GM08714 (cell line): ENCODE results near the gene KRT10.

Source experiments
- H3K4me3 ChIP-seq: fragments of 200-500 bp; sonication (Bioruptor generic); 2 replicates; pipeline ENCODE4 v1.5.1; 2014; ENCODE audit warnings: mild to moderate bottlenecking, low read length, inconsistent platforms
- ZNF274 ChIP-seq: IDR thresholded peaks from 2 replicates; pipeline ENCODE4 v1.6.1; 2012; ENCODE audit warnings: mild to moderate bottlenecking, low read depth, low read length

Gene KRT10

GRCh38 chr17:40848583-40849235 lies 26.3 kb upstream of the KRT10 start:
- no peak for TF ChIP-seq ZNF274
- H3K4me3 ChIP-seq = no peak overlapping the region

GRCh38 chr17:40846515-40847144 lies 24.2 kb upstream of the KRT10 start:
- no peak overlapping the region for H3K4me3 ChIP-seq
- no peak for TF ChIP-seq ZNF274

DNA sequence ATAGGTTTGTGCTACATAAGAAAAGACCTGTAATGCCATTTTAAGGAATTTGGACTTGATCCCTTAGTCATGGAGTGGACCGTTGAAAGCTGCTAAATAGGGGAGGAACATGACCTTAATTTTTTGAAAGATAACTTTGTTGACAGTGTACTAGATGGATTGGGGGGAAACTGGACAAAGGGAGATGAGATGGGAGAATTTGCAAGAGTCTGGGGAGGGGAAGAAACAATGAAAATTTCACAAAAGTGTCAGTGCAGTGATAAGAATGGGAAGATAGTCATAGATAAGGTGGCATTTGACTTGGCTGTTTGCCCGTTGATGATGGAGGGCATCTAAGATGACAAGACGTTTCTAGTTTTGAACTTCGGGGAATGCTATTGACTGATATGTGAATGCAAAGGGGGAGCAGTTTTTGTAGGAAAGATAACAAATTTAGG lies 22.3 kb upstream of the KRT10 start:
- no peak for TF ChIP-seq ZNF274
- no peak overlapping the region for H3K4me3 ChIP-seq

- H3K4me3 ChIP-seq = no peak overlapping the region
- no peak for TF ChIP-seq ZNF274
Observed at GRCh38 chr17:40843242-40843641, 20.8 kb upstream of the KRT10 start.

DNA sequence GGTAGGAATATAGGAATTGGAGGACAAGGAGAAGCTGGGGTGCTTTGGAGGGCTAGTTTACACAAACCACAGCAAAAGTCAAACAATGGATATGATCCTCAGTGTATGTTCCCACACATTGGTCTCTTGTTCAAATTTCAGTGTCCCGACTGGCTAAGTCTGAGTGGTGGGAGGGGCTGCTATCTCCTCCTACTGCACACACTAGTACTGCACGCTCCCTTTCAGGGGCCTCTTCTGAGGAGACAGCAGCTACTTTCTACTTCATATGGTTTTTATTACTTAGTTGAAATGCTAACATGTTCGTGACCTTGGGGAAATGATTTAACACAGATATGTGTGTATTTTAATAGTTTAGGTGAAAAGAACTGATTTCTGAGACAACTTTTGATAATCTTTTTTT lies 18.8 kb upstream of the KRT10 start:
- no peak for TF ChIP-seq ZNF274
- H3K4me3 ChIP-seq = no peak overlapping the region

DNA sequence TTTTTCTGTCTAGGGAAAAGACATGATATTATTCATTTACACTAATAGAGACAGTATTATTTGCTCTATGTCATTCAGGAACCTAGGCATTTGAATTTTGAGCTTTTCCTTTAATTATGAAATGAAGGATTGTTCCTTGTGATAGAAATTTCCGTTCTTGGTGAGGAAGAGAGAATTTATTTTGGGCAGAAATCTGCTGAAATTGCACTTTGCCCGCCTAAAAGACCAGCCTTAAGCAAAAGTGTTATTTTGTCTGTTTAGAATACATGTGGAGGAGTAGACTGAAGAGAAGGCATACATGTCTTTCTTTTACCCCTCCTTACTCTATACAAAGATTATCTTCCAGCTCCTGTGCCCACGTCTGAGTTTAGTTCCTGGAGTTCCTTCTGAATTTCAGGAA lies 16.8 kb upstream of the KRT10 start:
- TF ChIP-seq ZNF274 = no peak
- H3K4me3 ChIP-seq = no peak overlapping the region

GRCh38 chr17:40836020-40836419 lies 13.6 kb upstream of the KRT10 start:
- TF ChIP-seq ZNF274 = no peak
- H3K4me3 ChIP-seq = no peak overlapping the region

GRCh38 chr17:40833882-40834281 lies 11.5 kb upstream of the KRT10 start:
- no peak for TF ChIP-seq ZNF274
- H3K4me3 ChIP-seq = no peak overlapping the region

DNA sequence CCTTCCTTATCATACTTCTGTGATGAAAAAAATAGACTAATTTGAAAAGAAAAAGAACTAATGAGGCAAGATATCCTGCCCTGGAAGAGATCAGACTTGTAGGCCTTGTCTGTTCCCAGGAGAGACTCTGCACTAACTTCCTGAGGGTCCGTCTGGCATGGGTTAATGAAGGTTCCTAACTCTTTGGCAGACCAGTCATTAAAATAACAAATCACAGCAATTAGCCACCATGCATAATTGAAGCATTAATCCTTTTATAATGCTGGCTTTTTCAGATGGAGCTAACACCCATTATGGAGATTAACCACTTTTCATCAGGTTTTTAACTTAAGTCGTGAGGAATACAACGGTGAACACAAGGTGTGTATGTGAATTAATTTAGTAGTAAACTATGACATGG lies 10.4 kb upstream of the KRT10 start:
- TF ChIP-seq ZNF274 = no peak
- H3K4me3 ChIP-seq = no peak overlapping the region

- TF ChIP-seq ZNF274 = no peak
- no peak overlapping the region for H3K4me3 ChIP-seq
Observed at GRCh38 chr17:40830085-40830776, 7.8 kb upstream of the KRT10 start.

- TF ChIP-seq ZNF274 = no peak
- no peak overlapping the region for H3K4me3 ChIP-seq
Observed at GRCh38 chr17:40828454-40829044, 6.1 kb upstream of the KRT10 start.

GRCh38 chr17:40827746-40828453 lies 5.5 kb upstream of the KRT10 start:
- H3K4me3 ChIP-seq = no peak overlapping the region
- no peak for TF ChIP-seq ZNF274

DNA sequence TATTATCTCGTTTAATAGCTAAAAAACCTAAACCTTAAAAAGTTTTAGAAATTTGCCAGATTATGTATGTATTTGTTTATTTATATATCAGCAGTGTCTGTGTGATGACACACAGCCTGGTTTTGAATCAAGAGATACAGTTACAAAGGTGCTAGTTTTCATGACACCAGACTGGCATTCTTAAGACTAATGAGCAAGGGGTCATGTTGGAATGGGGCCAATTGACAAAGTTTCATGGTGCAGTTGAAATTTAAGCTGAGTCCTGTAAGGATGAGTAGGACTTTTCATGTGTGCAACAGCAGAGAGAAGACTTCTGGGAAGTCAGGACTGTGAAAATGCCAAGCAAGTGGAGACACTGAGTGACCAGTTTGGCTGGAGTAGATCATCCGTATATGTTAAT lies 3.2 kb upstream of the KRT10 start:
- TF ChIP-seq ZNF274 = no peak
- no peak overlapping the region for H3K4me3 ChIP-seq
